ENCODE measurements around the gene PDE8B.

GRCh38 chr5:77328930-77329647 is 118.6 kb downstream of the PDE8B start:
- TF ChIP-seq POLR2A (IDR thresholded peaks at IDR 0.05; ENCODE audit: low read depth, low read length), result no peak
- TF ChIP-seq POLR2AphosphoS5 (IDR thresholded peaks at IDR 0.05; ENCODE audit: low read depth, low read length), result no peak
- TF ChIP-seq TAF1 (IDR thresholded peaks at IDR 0.05; ENCODE audit: low read depth, low read length), result no peak
- no peak for TF ChIP-seq POU2F2 (IDR thresholded peaks at IDR 0.05; ENCODE audit: low read depth, low read length)
- TF ChIP-seq PAX5 (IDR thresholded peaks at IDR 0.05; ENCODE audit: insufficient read depth, low read length, severe bottlenecking), result no peak
- no peak for TF ChIP-seq SPI1 (IDR thresholded peaks at IDR 0.05; ENCODE audit: low read depth, low read length)

Measured in GM12891 (cell line).